ENCODE results near the gene NEU1. TPM values are rescaled to one million over a fixed set of nuclear protein-coding genes. Genes with fewer than 3 reads are reported as not detected.
"Not testable (repeated sequence)": the region's sequence is repeated elsewhere in the genome, so short reads cannot be mapped to it uniquely, and the experiment has no call there.

NEU1 gene
- 74.8 and 83.6 TPM in 2 replicates for total RNA-seq
- long read RNA-seq, full-length matches to known transcripts: 504 of 545 reads
- long read RNA-seq, partial matches to known transcripts: 18 of 545 reads
- long read RNA-seq, other reads (novel, unspliced or antisense): 23 of 545 reads

DNA sequence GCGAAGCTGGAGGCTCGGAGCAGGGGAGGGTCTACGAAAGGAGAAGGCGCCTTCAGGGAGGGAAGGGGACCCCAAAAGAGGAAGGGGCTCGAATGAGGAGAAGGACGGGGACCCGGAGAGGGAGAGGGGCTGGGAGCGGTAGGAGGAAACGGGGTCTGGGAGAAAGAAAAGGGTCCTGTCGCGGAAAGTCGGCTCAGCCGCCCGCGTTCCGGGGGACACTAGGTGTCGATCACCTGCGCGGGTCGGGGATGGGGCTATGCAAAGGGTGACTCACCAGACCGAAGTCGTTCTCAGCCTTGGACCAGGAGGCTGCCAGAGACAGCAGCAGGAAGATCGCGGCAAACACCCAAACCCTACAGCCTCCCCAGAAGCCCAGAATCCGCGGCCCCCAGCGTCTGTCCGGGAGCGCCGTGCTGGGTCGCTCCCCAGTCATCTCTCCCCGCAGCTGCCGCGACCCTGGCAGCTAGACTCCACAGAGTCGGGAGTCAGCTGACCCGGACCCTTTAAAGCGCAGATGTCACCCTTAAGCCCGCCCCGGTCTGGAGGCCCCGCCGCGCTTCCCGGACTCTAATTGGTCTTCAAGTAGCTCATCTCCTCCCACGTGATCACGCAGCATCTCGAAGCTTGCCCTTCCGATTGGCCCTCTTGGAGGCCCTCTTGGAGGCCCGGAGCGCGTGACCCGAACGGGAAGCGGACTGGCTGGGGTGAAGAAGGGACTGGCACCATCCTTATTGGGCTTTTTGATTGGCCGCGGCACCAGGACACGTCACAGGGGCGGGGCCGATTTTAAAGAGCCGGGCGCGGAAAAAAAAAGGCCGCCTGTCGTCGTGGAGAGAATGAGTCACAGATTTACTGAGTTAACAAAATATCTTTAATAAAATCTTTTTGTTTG lies at the start of gene NEU1:
Gene NEU1, minus strand, starts transcription at position 478 of the 892 bp plus-strand sequence. Its CDS starts 45 bp downstream, at position 433.
- Mint-ChIP-seq H3K4me1 (ENCODE audit: unreplicated experiment) (peaks cover 19% of the 10 kb centered on the region), H3K27me3 (ENCODE audit: unreplicated experiment) (no peaks in the 10 kb centered on the region), H3K27ac (ENCODE audit: unreplicated experiment) (peak within 1 kb of the TSS; percentile 97), H3K36me3 (ENCODE audit: unreplicated experiment) (peaks cover 24% of the 10 kb centered on the region), H3K9me3 (ENCODE audit: unreplicated experiment) (no peaks in the 10 kb centered on the region), H3K4me3 (ENCODE audit: unreplicated experiment) (peak within 1 kb of the TSS; percentile 97)
- TF ChIP-seq, protein P1, sequence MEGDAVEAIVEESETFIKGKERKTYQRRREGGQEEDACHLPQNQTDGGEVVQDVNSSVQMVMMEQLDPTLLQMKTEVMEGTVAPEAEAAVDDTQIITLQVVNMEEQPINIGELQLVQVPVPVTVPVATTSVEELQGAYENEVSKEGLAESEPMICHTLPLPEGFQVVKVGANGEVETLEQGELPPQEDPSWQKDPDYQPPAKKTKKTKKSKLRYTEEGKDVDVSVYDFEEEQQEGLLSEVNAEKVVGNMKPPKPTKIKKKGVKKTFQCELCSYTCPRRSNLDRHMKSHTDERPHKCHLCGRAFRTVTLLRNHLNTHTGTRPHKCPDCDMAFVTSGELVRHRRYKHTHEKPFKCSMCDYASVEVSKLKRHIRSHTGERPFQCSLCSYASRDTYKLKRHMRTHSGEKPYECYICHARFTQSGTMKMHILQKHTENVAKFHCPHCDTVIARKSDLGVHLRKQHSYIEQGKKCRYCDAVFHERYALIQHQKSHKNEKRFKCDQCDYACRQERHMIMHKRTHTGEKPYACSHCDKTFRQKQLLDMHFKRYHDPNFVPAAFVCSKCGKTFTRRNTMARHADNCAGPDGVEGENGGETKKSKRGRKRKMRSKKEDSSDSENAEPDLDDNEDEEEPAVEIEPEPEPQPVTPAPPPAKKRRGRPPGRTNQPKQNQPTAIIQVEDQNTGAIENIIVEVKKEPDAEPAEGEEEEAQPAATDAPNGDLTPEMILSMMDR (IDR thresholded peaks at IDR 0.05): no peak
- DNase-seq (ENCODE audit: extremely low spot score, unreplicated experiment): peak; percentile 100

DNA sequence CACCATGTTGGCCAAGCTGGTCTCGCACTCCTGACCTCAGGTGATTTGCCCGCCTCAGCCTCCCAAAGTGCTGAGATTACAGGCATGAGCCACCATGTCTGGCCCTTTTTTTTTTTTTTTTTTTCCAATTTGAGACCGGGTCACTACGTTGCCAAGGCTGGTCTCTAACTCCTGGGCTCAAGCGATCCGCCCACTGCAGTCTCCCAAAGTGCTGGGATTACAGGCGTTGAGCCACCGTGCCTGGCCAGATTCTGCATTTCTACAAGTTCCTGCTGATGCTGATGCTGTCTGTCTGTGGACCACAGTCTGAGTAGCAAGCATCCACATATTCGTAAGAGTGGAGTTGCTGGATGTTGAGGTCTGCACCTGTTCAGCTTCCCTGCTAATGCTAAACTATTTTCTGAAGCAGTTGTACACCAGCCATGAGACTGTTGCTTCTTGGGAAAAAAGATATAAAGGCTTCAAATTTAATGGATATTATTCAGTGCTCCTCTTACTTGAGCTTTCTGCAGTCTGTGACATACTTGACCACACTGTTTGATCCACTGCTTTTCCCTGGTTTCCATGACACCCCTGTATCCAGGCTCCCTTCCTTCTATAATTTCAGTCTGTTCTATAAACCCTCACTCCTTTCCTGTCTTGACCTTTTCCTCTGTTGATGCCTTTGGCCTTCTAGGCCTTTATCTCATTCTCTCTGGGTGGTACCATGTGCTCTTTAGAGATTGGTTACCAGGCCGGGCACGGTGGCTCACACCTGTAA lies 49.4 kb upstream of the NEU1 start:
- Mint-ChIP-seq H3K9me3 (ENCODE audit: unreplicated experiment) (no peaks in the 10 kb centered on the region), H3K36me3 (ENCODE audit: unreplicated experiment) (no peaks in the 10 kb centered on the region), H3K4me1 (ENCODE audit: unreplicated experiment) (peaks cover 19% of the 10 kb centered on the region), H3K27ac (ENCODE audit: unreplicated experiment) (peak overlapping the region; percentile 32), H3K4me3 (ENCODE audit: unreplicated experiment) (no peak overlapping the region), H3K27me3 (ENCODE audit: unreplicated experiment) (no peaks in the 10 kb centered on the region)
- DNase-seq (ENCODE audit: extremely low spot score, unreplicated experiment): no peak
- TF ChIP-seq, protein P1 (IDR thresholded peaks at IDR 0.05): no peak

DNA sequence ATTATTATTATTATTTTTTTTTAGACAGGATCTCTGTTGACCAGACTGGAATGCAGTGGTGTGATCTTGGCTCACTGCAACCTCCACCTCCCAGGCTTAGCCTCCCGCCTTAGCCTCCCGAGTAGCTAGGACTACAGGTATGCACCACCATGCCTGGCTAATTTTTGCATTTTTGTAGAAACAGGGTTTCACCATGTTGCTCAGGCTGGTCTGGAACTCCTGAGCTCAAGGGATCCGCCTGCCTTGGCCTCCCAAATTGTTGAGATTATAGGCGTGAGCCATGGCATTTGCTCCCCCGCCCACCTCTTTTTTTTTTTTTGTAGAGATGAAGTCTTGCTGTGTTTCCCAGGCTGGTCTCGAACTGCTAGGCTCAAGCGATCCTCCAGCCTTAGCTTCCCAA lies 46.7 kb upstream of the NEU1 start:
- H3K4me1 Mint-ChIP-seq (ENCODE audit: unreplicated experiment): peaks cover 19% of the 10 kb centered on the region
- not testable (repeated sequence) for H3K4me3 Mint-ChIP-seq (ENCODE audit: unreplicated experiment)

DNA sequence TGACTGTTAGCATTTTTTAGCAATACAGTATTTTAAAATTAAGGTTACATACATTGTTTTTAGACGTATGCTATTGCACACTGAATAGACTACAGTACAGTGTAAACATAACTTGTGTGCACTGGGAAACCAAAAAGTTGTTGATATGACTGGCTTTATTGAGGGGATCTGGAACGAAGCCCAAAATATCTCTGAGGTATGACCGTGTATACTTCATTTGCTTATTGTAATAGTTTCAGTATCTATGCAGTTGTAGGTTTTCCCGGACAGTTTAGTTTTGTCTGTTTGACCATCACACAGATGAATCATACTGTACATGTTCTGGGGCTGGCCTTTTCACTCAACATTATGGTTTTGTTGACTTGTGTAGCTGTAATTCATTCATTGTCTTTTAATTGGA lies 46.2 kb upstream of the NEU1 start:
- no peak overlapping the region for H3K4me3 Mint-ChIP-seq (ENCODE audit: unreplicated experiment)

More for the DNA sequence above, 46.7 kb upstream of the NEU1 start:
- not testable (repeated sequence) for DNase-seq (ENCODE audit: extremely low spot score, unreplicated experiment); H3K27me3 Mint-ChIP-seq (ENCODE audit: unreplicated experiment); H3K27ac Mint-ChIP-seq (ENCODE audit: unreplicated experiment); H3K9me3 Mint-ChIP-seq (ENCODE audit: unreplicated experiment); H3K36me3 Mint-ChIP-seq (ENCODE audit: unreplicated experiment)

DNA sequence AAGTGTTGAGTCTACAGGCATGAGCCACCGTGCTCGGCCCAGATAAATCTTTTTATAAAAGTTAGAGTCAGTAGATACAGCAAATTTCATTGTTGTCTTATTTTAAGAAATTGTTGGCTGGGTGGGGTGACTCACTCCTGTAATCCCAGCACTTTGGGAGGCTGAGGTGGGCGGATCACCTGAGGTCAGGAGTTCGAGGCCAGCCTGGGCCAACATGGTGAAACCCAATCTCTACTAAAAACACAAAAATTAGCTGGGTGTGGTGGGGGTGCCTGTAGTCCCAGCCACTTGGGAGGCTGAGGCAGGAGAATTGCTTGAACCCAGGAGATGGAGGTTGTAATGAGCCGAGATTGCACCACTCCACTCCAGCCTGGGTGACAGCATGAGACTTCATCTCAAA lies 45.6 kb upstream of the NEU1 start:
- not testable (repeated sequence) for H3K27me3 Mint-ChIP-seq (ENCODE audit: unreplicated experiment); H3K36me3 Mint-ChIP-seq (ENCODE audit: unreplicated experiment); H3K4me3 Mint-ChIP-seq (ENCODE audit: unreplicated experiment); H3K9me3 Mint-ChIP-seq (ENCODE audit: unreplicated experiment); H3K27ac Mint-ChIP-seq (ENCODE audit: unreplicated experiment); DNase-seq (ENCODE audit: extremely low spot score, unreplicated experiment)
- peaks cover 19% of the 10 kb centered on the region for H3K4me1 Mint-ChIP-seq (ENCODE audit: unreplicated experiment)

More for the DNA sequence above, 46.2 kb upstream of the NEU1 start:
- peaks cover 19% of the 10 kb centered on the region for H3K4me1 Mint-ChIP-seq (ENCODE audit: unreplicated experiment)
- no peaks in the 10 kb centered on the region for H3K9me3 Mint-ChIP-seq (ENCODE audit: unreplicated experiment)
- peaks cover 1% of the 10 kb centered on the region for H3K36me3 Mint-ChIP-seq (ENCODE audit: unreplicated experiment)
- TF ChIP-seq, protein P1 (IDR thresholded peaks at IDR 0.05): no peak
- no peak overlapping the region for H3K27ac Mint-ChIP-seq (ENCODE audit: unreplicated experiment)
- H3K27me3 Mint-ChIP-seq (ENCODE audit: unreplicated experiment): peaks cover 4% of the 10 kb centered on the region
- DNase-seq (ENCODE audit: extremely low spot score, unreplicated experiment): no peak

Data from osteocyte (in vitro differentiated cells).